Type B pancreatic cell (in vitro differentiated cells): ENCODE data around the gene SYNJ1. TPM values are rescaled to one million over a fixed set of nuclear protein-coding genes. Genes with fewer than 3 reads are reported as not detected.

Source experiments
- DNase-seq: peaks from one replicate; pipeline ENCODE4 v3.0.0; 2021; ENCODE audit warnings: mixed read lengths; ENCODE audit not compliant: unreplicated experiment; ENCODE audit errors: extremely low spot score
- H3K27ac Mint-ChIP-seq: 2 replicates; pipeline ENCODE4 v1.8.0; 2021; ENCODE audit warnings: mild to moderate bottlenecking, mixed read lengths
- H3K27me3 Mint-ChIP-seq: 2 replicates; pipeline ENCODE4 v1.8.0; 2021; ENCODE audit warnings: mixed read lengths
- H3K36me3 Mint-ChIP-seq: 2 replicates; pipeline ENCODE4 v1.8.0; 2021; ENCODE audit warnings: mixed read lengths
- H3K4me1 Mint-ChIP-seq: one replicate; pipeline ENCODE4 v1.8.0; 2021; ENCODE audit warnings: mixed read lengths; ENCODE audit not compliant: unreplicated experiment
- H3K4me3 Mint-ChIP-seq: 2 replicates; pipeline ENCODE4 v1.8.0; 2021; ENCODE audit warnings: mild to moderate bottlenecking, mixed read lengths
- H3K9me3 Mint-ChIP-seq: 2 replicates; pipeline ENCODE4 v1.8.0; 2021; ENCODE audit warnings: mixed read lengths
- CTCF ChIP-seq: fragments of 200-600 bp; sonication (generic); conservative IDR thresholded peaks from 2 replicates; pipeline ENCODE4 v1.5.0; 2021; ENCODE audit warnings: antibody characterized with exemption, mild to moderate bottlenecking
- total RNA-seq: library from RNA; stranded (reverse); gene quantifications from 2 replicates; pipeline ENCODE4 v1.2.1, GENCODE V29; 2021; ENCODE audit warnings: low replicate concordance

Gene SYNJ1
- total RNA-seq, 1 donor from 2014 or later: 12.0 TPM

GRCh38 chr21:32712641-32713040, 15.2 kb downstream of the SYNJ1 start:
- H3K4me3 Mint-ChIP-seq: no peak overlapping the region
- no peak for TF ChIP-seq CTCF
- no peaks in the 10 kb centered on the region for H3K36me3 Mint-ChIP-seq
- H3K27me3 Mint-ChIP-seq: no peaks in the 10 kb centered on the region
- no peak overlapping the region for H3K27ac Mint-ChIP-seq
- no peak for DNase-seq
- peaks cover 2% of the 10 kb centered on the region for H3K4me1 Mint-ChIP-seq
- peaks cover 4% of the 10 kb centered on the region for H3K9me3 Mint-ChIP-seq

GRCh38 chr21:32712043-32712442, 15.8 kb downstream of the SYNJ1 start:
- no peaks in the 10 kb centered on the region for H3K27me3 Mint-ChIP-seq
- H3K4me3 Mint-ChIP-seq: no peak overlapping the region
- H3K4me1 Mint-ChIP-seq: no peaks in the 10 kb centered on the region

GRCh38 chr21:32710987-32711386, 16.8 kb downstream of the SYNJ1 start:
- no peak for TF ChIP-seq CTCF
- H3K9me3 Mint-ChIP-seq: no peaks in the 10 kb centered on the region
- DNase-seq: no peak
- no peaks in the 10 kb centered on the region for H3K4me1 Mint-ChIP-seq
- H3K4me3 Mint-ChIP-seq: no peak overlapping the region
- no peaks in the 10 kb centered on the region for H3K27me3 Mint-ChIP-seq
- no peak overlapping the region for H3K27ac Mint-ChIP-seq
- H3K36me3 Mint-ChIP-seq: no peaks in the 10 kb centered on the region

More at GRCh38 chr21:32712043-32712442, 15.8 kb downstream of the SYNJ1 start:
- Mint-ChIP-seq H3K36me3 (no peaks in the 10 kb centered on the region), H3K27ac (no peak overlapping the region), H3K9me3 (peaks cover 4% of the 10 kb centered on the region)
- no peak for DNase-seq
- no peak for TF ChIP-seq CTCF

- no peak for DNase-seq
- no peaks in the 10 kb centered on the region for H3K27me3 Mint-ChIP-seq
- no peaks in the 10 kb centered on the region for H3K9me3 Mint-ChIP-seq
- H3K4me1 Mint-ChIP-seq: no peaks in the 10 kb centered on the region
- TF ChIP-seq CTCF: no peak
- H3K36me3 Mint-ChIP-seq: no peaks in the 10 kb centered on the region
- H3K27ac Mint-ChIP-seq: no peak overlapping the region
- H3K4me3 Mint-ChIP-seq: no peak overlapping the region
Measured at GRCh38 chr21:32710069-32710784, 17.6 kb downstream of the SYNJ1 start.

GRCh38 chr21:32708069-32708468, 19.7 kb downstream of the SYNJ1 start:
- H3K36me3 Mint-ChIP-seq: peaks cover 6% of the 10 kb centered on the region
- DNase-seq: no peak
- H3K9me3 Mint-ChIP-seq: no peaks in the 10 kb centered on the region
- H3K4me3 Mint-ChIP-seq: no peak overlapping the region
- H3K4me1 Mint-ChIP-seq: peaks cover under 1% of the 10 kb centered on the region
- H3K27me3 Mint-ChIP-seq: no peaks in the 10 kb centered on the region
- no peak for TF ChIP-seq CTCF
- no peak overlapping the region for H3K27ac Mint-ChIP-seq
